Stimulated activated CD8-positive, alpha-beta memory T cell treated with anti-CD3 and anti-CD28 coated beads, Interleukin-7, amount 100 ng/mL, for 24 hours (primary cell): ENCODE data around the gene ATF6.

ENCODE experiments used
- DNase-seq: peaks from one replicate; pipeline ENCODE4 v3.0.0-alpha.2; 2020; ENCODE audit warnings: low read depth

ATF6 gene

DNA sequence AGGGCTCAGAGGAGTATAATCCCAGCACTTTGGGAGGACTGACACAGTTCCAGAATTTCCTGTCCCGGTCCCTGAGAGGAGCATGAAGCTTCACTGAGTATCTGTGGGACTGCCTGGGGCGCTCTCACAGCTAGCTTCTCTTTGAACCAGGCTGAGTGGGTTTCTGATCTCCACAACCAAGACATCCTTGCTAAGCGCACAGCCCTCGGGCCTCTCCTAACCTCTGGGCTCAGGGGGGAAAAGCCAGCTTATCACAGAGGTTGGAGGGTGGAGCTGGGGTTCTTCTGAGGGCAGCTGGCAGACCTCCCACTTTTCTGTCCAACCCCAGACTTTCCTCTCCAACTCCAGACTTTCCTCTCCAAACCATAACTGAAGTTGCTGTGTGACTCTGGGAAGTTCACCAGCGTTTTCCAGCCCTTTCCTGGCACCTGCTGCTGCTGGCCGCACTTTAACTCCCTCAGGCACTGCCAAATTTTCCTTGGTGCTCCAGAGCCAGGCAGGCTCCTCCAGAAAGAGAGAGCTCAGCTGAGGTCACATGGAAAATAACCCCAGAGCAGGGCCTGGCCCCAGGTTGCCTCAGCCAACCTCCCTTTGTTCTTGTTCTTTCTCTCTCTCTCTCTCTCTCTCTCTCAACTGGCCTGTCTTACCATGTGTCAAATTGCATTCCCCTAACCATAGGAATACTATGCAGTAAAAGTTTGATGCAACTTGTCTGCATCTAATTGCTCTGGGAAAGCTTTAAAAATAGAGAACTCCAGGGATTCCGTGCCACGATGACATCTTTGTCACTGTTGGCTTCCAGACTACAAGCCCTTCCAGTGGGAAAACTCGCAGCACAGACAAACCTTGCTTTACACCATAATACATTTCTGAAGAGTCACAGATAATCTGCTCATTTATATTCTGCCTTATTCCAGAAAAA lies 208.1 kb downstream of the ATF6 start:
- no peak for DNase-seq

DNA sequence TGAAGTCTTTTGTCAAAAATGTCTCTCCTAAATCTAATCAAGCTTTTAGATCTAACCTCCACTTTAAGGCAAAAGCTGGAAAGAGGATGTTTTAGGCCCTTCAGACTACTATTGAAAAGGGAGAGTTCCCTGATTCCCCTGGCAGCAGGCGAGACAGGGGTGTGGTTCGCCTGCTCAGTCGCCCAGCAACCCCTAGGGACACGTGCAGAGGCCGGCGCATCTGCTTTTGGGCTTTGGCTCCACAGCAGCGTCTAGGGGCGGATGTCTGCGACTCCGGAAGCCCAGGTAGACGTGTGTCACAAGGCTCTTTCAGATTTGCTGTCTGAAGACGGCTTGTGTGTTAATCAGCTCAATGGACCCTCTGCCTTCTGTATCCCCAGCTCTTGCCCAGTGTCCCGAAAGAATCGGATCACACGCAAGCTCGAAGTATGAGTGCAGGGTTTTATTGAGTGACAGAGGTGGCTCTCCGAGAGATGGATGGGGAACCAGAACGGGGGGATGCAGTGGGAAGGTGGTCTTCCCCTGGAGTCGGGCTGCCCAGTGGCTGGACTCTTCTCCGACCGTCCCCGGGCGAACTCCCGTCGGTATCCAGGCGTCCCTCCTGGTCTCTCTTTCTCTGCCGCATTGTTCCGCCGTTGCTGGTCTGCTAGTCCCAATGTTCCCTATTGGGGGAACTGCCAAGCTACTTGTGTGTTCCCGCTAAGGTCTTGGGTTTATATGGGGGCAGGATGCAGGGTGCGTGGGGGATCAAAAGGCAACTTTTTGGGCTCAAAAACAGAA lies 212.1 kb downstream of the ATF6 start:
- no peak for DNase-seq

DNA sequence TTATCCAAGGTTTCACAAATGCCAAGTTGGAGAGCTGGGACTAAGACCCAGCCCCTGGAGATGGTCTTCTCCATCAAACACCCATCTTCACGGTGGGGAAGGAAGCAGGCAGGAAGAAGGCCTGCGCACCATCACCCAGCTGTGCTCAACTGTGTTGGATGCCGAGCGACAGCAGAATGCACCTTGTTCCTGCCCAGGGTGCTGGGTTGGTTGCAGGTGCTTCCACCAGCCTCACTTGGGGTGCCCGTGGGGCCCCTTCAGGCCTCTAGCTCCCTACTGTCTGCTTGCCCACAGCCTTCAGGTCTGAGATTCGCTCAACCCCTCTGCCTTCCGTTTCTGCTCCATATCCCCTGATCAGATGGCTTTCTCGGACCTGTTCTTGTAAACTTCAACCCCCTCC lies 215.0 kb downstream of the ATF6 start:
- DNase-seq, result no peak

DNA sequence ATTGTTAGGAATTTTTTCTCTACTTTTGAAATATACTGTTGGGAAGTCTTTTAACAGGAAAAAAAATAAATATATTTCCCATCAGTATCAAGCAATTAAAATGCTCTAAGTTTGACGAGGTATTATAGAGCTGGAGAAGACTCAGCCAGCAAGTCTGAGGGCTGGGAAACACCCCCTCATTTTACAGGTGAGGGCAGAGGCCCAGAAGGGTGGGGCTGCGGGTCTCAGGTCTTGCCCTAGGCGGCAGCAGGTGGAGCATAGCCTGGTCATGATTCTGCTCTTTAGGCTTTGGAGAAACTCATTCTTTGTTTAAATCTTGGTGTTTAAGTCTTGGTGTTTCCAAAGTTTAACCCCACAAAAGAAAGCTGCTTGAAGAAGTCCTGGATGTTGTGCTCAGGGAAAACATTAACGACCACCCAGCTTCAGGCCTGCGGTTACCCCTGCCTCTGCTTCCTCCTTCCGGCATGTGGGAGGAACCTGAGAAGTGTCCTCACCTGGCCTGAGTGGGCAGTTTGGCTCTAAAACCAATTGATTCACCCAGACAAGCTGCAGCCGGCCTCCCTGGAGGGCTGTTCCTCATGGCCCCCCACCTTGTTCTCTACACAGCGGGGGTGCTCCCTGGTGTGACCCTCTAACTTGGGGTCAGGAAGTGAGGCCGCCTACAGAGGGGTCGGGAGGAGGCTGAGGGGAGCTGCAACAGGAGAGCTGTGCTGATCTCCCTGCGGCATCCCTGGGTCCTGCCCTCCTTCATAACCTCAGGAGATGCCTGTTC lies 215.8 kb downstream of the ATF6 start:
- DNase-seq, result no peak

DNA sequence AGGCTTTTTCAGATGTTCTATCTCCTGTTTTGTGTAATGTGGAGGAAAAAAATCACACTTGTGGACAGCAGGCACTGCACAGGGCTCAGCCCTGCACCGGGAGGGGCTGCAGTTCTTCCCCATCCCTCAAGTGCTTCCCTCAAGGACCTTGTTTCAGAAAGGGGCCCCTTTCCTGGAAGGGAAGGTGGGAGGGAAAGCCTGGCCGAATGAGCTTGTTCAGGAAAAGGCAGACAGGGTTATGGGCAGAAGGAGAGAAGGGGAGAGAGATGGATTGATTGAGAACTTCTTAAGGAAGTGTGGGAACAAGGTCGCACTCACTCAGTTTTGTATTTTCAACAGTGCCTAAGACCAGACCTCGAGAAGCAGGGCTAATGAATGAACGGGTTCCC lies 216.4 kb downstream of the ATF6 start:
- DNase-seq, result no peak

DNA sequence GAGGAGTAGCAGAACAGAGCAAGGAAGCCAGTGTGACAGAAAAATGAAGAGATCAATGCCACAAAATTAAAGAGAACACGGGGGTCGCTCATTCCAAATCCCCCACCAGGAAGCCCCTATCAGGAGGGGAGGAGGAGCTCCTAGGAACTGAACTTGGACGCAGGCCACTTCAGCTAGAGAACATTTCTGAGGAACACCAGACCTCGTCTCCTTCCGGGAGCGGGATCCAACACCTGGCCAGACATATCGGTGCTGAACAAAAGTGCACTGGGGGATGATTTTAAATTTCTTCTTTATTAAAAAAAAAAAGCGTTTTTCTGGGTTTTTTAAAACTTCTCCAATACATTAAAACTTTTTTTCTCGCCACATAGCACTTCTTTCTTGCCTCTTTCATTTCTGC lies 216.8 kb downstream of the ATF6 start:
- no peak for DNase-seq

DNA sequence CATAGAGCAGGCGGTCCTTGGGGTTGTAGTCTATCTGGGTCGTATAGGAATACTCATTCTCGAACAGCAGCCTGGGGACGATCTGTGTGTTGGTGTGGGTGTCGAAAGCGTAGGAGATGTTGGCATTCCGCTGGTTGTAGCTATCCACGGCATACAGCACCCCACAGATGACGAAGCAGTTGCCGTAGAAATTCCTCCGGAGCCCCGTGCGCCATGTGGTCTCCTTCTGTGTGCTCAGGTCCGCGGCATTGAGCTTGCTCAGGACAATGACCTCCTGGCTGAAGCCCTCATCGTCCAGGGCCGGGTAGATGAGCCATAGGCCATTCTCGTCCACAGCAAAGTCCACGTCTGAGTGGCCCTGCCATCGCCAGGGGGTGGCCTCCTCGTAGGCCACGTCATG lies 217.6 kb downstream of the ATF6 start:
- DNase-seq, result no peak

DNA sequence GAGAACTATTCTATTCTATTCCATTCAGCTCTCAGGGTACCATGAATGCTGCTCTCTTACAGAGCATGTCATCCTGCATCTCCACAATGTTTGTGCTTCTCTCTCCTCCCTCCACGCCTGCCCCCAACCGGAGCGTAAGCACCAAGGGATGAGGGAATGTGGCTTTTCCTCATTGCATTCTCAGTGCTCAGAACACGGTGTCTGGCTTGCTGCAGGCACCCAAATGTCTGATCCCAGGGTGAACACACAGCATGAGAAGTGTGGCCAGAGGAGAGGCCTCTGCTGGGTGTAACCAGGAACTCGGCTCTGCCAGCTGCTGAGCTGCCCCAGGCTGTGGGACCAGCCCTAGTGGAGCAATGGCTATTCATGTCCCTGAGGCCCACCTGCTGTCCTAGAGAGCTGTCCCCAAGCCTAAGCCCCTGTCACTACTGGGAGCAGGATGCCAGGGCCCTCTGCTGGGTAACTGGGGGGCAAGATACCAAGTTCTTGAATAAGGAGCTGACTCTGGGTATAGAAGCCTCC lies 219.2 kb downstream of the ATF6 start:
- no peak for DNase-seq

DNA sequence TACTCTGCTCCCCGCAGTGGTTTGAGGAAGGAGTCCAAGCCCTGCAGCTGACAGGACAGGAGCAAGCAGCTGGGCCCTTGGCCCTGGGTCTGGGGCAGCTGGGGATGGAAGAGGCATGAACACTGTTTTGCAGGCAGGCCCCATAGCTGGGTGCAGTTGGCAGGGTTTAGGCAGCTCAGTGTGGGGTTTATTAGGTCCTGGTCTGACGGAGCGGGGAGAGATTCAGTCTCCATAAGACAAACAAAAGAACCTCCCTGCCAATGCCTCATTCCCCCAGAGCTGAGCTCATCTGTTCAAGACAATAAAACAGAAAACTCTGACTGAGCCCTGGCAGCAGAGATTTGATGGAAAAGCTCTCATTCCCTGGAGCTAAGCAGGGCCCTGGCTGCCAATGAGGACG lies 220.2 kb downstream of the ATF6 start:
- DNase-seq, result no peak

DNA sequence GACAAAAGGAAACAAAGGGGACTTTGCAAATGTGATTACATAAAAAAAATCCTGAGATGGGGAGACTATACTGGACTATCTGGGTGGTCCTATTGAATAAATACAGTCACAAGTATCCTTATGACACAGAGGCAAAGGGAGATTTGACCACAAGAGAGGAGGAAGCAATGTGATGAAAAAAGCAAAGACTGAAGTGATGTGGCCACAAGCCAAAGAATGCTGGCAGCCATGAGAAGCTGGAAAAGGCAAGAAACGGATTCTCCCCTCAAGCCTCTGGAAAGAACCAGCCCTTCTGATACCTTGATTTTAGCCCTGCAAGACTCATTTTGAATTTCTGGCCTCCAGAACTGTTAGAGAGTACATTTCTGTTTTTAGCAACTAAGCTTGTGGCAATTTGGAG lies 221.2 kb downstream of the ATF6 start:
- DNase-seq, result no peak

DNA sequence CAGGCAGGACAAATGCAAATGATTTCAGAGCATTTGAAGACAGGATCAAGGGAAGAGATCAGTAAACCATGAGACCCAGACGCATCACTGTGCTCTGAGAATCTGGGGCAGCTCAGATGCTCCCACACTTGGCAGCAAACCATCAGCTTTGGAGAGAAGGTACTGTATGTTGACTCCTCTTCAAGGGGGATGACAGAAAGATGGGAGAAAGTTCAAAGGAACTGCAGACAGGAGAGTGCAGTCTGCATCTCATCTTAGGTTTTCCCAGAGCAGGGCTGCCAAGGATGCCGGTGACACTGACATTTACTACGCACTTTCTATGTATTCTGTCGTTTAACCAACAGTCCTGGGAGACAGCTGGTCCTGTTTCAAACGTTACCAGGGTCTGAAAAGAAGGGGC lies 221.8 kb downstream of the ATF6 start:
- DNase-seq, result no peak

DNA sequence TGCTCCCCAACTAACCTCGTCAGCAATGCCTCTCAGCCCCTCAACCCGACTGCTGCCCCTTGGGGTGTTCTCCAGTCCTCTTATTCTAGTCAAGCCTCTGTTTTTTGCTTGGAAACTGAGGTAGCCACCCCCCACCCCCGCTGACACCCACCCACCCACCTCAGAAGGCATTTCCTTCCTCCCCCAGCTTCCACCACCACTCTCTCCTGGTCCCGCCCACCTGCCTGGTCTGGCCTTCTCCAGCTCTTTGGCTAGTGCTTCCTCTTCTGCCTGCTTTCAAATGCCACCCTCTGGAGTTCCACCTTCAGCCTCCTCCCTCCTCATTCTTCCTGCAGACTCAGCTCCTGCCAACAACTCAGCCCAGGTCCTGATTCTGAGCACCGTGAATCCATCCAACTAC lies 222.3 kb downstream of the ATF6 start:
- no peak for DNase-seq

DNA sequence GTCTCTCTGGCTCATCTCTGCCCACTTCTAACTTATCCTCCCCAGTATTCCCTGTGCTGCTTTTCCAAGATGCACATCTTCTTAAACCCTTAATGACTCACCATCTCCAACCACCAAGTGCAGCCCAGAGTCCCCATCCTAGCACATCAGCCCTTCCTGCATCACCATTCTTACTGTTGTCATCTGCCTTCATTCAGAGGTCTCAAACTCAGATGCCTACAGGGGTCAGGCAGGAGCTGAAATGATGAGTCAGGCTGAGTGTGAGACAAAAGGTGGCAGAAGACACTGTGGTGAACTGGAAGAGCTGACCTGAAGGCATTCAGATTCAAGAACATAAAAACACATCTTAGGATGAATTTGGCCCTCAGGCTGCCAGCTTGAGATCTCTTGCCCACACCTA lies 223.0 kb downstream of the ATF6 start:
- no peak for DNase-seq

DNA sequence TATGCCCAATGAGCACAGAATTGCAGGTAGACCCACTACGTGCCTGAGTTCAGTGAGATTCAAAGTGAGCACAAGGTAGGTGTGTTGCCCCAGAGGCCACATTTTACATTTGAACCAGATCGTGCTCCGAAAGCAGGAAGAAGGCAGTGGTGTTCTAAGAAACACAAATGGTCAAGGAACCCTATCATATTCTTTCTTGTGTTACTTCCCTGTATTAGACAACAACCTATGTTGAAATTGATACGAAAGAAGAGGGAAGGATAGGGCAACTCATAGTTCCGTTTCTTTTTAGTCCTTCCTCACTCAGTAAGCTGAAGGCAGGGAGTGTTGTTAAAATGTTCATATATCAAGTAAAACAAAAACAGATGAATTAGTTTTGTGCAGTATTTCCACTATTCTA lies 223.7 kb downstream of the ATF6 start:
- DNase-seq, result no peak

DNA sequence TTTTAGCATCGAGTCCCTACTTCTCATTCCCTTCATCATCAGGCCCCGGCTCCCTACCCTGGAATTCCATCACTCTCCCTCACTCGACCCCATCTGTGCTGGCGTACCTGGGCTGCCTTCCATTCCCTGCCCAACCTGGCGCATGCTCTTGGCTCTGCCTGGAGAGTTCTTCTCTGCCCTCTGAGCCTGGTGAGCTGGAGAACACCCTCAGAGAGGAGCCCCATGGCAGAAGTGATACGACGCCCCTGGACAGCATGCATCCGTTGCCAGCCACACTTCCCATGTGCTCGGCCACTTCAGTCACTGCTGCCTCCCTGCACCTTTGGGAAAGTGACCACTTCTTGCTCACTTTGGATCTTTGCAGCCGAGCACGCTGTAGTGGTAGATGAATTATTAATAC lies 227.5 kb downstream of the ATF6 start:
- no peak for DNase-seq

DNA sequence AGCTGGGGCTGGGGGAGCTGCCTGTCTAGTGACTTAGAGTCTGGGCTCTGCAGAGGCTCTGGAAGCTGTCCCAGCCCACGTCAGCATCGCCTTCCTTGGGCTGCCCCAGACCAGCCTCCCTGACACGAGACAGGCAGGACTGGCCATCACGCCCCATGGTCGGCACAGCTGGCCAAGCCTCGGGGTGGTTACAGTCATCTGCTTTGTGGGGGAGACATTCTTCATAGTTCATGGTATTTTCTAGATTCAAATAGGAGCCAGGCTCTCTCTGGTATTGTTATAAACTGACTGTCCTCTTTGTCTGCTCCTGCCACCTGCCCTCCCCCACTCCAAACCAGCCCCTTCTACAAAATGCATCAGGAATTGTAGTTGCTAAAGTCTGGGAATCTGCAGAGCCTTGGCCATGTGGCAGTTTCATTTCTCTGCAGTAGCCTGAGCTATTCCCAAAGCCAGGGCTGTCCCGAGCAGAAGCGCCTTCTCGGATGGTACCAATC lies 228.1 kb downstream of the ATF6 start:
- DNase-seq, result no peak

DNA sequence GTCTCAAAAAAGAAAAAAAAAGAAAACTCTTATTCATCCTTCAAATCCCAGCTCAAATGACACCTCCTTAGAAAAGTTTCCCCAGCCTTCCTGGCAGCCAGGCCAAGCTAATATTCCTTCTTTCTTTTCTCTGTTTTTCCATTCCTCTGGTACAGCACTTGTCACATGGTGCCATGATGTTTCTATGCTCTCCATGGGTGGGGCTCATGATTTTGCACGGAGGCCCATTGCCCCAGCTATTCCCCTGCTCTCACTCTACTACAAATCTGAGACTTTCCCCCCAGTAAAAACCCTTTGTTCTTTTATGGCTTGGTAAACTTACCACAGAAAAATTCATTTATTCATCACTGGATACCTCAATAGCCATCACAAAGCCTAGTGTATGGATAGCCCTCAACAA lies 231.0 kb downstream of the ATF6 start:
- no peak for DNase-seq

DNA sequence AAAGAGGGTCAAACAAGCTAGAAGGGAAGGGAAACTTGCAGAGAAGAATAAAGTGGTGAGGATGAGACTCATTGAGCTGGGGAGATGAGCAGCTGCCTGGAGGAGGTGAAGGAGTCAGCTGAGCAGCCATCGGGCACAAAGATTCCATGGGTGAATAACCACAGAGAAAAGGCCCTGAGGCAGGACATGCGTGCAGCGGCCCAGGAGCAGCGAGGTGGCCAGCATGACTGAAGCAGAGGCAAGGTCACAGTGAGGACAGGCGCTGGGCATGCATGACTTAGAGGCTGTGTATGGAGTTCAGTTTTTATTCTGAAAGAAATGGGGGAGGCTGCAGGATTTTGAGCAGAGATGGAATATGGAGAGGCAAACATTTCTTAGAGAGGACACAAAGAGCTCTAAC lies 232.7 kb downstream of the ATF6 start:
- DNase-seq, result no peak

DNA sequence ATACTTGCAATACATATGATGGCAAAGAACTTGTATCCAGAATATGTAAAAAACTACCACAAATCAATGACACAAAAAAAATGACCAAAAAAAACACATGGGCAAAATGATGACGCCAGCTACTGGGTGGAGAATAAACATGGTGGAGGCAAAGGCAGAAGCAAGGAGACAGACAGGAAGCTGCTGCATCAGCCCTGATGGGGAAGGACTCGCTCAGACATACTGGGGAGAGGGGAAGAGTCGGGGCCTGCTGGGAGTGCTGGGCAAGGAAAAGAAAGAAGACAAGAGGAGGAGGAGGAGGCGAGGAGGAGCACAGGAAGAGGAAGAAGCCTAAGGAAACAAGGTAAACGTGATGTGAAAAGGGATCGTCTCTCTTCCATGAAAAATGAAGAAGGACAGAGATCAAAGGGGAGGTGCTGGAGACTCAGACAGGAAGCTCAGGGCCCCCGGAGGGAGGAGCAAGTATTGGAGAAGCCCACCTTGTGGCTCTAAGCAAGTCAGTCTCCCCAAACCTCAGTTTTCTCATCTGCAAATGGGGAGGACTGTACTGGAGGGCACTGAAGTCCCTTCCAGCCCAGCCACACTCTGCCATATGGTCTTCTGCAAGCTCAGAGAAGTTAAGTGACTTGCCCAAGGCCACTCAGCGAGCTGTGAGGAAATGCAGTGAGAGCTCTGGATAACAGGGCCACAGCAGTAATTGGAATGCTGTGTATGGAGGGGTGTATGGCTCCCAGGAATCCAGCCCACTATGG lies 233.4 kb downstream of the ATF6 start:
- no peak for DNase-seq

DNA sequence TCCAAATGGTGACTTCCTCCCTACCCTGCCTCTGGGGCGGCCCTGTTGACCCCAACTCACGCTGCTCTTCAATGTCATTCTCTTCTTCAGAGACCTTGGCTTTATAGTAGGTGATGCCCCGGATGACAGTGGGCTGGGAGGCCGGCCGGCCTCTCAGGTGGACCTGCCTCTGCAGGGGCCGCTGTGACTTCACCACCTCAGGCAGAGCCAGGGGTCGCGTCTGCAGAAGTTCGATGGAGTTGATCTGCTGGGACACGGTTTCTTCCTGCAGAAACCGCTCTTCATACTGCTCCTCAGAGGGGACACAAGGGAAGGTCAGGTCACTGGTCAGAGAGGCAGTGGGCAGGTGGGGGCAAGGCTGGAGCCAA lies 233.9 kb downstream of the ATF6 start:
- no peak for DNase-seq

DNA sequence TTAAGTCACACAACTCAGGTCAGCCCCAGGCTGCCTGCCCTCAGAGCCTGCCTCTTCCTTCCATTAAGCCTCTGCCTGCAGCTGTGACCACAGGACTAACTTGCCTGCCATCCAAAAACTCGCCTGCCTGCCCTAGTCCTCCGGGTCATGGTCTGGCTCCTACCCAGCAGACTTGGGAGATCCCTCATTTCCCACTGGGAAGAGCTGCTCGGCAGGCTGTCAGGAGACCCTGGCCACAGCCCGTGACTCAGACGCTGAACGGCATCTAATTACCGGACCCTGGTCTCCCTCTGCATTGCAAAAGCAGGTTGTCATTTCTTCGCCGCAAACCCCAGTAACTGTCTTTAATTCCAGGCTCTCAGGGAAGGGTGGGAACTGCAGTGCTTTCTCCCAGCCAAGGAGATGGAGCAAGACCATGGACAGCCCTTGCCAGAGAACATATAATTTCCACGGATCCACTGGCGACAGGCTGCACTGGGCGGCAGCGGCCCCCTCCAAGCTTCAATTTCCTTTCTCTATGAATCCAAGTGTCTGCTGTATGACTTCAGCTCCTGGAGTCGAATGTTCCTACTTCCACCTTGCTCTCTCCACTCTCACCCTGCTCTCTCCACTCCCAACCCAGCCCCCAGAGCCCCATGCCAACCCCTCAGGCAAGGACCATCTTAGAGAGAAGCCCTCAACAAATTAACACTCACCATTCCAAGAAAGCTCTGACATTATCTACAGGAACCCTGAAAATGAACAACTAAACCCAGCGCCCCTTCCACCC lies 237.1 kb downstream of the ATF6 start:
- no peak for DNase-seq
